ENCODE measurements around the gene TMC5.

TMC5 gene

DNA sequence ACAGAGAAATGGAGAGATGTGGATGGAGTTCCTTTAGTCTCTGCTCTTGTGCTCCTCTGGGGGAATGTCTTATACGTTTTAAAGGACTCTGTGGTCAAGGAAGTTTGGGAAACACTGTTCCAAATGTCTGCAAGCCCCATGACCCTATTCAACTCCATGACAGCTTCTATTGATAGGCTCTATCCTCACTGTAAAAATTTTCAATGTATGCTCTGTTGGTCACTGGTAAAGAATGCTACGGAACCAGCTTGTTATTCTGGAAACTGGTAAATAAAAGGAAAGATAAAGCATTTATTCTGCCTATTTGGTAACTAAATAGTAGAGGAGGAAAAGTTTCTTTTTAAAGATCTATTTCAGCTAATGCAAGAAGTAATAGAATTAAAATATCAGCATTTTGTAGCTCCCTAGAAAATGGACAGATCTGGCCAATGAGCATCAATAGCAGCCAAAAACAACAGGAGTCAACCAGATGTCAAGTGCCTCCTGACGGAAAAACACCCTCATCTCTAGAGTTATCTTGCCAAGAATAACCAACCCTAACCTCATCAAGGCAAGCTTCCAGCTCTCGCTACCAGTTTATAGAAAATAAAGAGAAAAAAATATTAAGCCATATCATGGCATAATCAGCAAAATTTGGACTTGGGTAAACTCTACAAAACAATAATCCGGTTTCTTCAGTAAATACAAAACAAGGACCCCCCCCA is 88.1 kb downstream of the TMC5 start:
- peaks cover 32% of the 10 kb centered on the region for H3K36me3 ChIP-seq (ENCODE audit: insufficient read depth, low read length)
- no peak overlapping the region for H3K27ac ChIP-seq (ENCODE audit: low read depth, low read length)
- H3K27me3 ChIP-seq (ENCODE audit: insufficient read depth, low read length), result no peaks in the 10 kb centered on the region
- no peaks in the 10 kb centered on the region for H3K79me2 ChIP-seq (ENCODE audit: control insufficient read depth, insufficient read depth, low read length, unreplicated experiment)
- peaks cover 6% of the 10 kb centered on the region for H3K4me1 ChIP-seq (ENCODE audit: control insufficient read depth, insufficient read depth, low read length, unreplicated experiment)
- no peak overlapping the region for H3K4me3 ChIP-seq (ENCODE audit: low read depth, low read length)
- no peak overlapping the region for H2AFZ ChIP-seq (ENCODE audit: low read length, unreplicated experiment)

GRCh38 chr16:19506965-19507364 is 89.3 kb downstream of the TMC5 start:
- Histone ChIP-seq H2AFZ (ENCODE audit: low read length, unreplicated experiment) (no peak overlapping the region), H3K4me1 (ENCODE audit: control insufficient read depth, insufficient read depth, low read length, unreplicated experiment) (peaks cover 6% of the 10 kb centered on the region), H3K79me2 (ENCODE audit: control insufficient read depth, insufficient read depth, low read length, unreplicated experiment) (no peaks in the 10 kb centered on the region), H3K27ac (ENCODE audit: low read depth, low read length) (no peak overlapping the region), H3K4me3 (ENCODE audit: low read depth, low read length) (no peak overlapping the region), H3K36me3 (ENCODE audit: insufficient read depth, low read length) (peaks cover 28% of the 10 kb centered on the region), H3K27me3 (ENCODE audit: insufficient read depth, low read length) (no peaks in the 10 kb centered on the region)

DNA sequence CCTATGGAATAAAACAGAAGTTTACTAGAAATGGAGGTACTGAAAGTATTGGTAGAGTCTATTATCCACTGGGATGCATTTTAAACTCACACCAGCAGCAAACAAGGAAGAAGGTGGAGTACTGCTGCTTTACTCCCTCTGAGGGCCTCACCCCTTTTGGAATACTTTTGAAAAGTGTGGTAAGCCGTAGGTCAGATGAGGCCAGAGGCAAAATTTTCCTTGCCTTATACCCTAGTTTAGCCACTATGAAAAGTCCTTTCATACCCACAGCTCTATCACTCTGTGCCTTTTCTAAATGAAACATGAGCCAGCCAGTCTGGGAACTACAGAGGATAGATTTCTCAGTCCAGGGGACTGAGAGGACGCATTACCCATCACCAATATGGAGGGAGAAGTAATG is 90.2 kb downstream of the TMC5 start:
- H3K36me3 ChIP-seq (ENCODE audit: insufficient read depth, low read length), result peaks cover 25% of the 10 kb centered on the region
- H3K27me3 ChIP-seq (ENCODE audit: insufficient read depth, low read length), result no peaks in the 10 kb centered on the region
- no peak overlapping the region for H3K27ac ChIP-seq (ENCODE audit: low read depth, low read length)
- H2AFZ ChIP-seq (ENCODE audit: low read length, unreplicated experiment), result no peak overlapping the region
- no peak overlapping the region for H3K4me3 ChIP-seq (ENCODE audit: low read depth, low read length)
- peaks cover 6% of the 10 kb centered on the region for H3K4me1 ChIP-seq (ENCODE audit: control insufficient read depth, insufficient read depth, low read length, unreplicated experiment)
- no peaks in the 10 kb centered on the region for H3K79me2 ChIP-seq (ENCODE audit: control insufficient read depth, insufficient read depth, low read length, unreplicated experiment)

GRCh38 chr16:19512297-19512696 is 94.6 kb downstream of the TMC5 start:
- Histone ChIP-seq H3K79me2 (ENCODE audit: control insufficient read depth, insufficient read depth, low read length, unreplicated experiment) (no peaks in the 10 kb centered on the region), H3K4me3 (ENCODE audit: low read depth, low read length) (no peak overlapping the region), H3K36me3 (ENCODE audit: insufficient read depth, low read length) (peaks cover 25% of the 10 kb centered on the region), H2AFZ (ENCODE audit: low read length, unreplicated experiment) (no peak overlapping the region), H3K27ac (ENCODE audit: low read depth, low read length) (no peak overlapping the region), H3K4me1 (ENCODE audit: control insufficient read depth, insufficient read depth, low read length, unreplicated experiment) (peaks cover 13% of the 10 kb centered on the region), H3K27me3 (ENCODE audit: insufficient read depth, low read length) (no peaks in the 10 kb centered on the region)

DNA sequence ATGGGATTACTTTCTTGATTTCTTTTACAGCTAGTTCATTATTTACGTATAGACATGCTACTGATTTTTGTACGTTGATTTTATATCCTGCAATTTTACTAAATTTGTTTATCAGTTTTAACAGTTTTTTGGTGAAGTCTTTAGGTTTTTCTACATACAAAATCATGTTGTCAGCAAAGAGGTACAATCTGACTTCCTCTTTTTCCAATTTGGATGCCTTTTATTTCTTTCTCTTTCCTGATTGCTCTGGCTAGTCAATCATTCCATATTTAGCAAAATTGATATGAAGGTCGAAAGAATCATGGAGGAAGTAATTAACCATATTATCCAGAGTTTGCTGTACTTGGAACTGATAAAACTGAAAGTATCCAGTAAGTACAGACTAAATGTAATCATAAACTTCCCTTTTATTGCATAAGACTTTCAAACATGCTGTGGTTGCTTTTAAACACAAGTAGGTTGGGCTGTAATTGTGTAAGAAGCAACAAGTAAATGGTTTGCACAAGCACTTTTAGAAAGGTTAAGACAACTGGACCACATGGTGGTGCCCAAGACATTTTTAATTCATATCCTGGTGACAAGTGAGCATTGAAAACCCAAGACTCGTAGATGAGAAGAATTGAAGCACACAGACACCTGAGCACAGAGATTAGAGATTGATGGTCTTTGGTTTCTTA is 95.8 kb downstream of the TMC5 start:
- Histone ChIP-seq H2AFZ (ENCODE audit: low read length, unreplicated experiment) (no peak overlapping the region), H3K4me1 (ENCODE audit: control insufficient read depth, insufficient read depth, low read length, unreplicated experiment) (peaks cover 20% of the 10 kb centered on the region), H3K36me3 (ENCODE audit: insufficient read depth, low read length) (peaks cover 25% of the 10 kb centered on the region), H3K27me3 (ENCODE audit: insufficient read depth, low read length) (no peaks in the 10 kb centered on the region), H3K4me3 (ENCODE audit: low read depth, low read length) (no peak overlapping the region), H3K79me2 (ENCODE audit: control insufficient read depth, insufficient read depth, low read length, unreplicated experiment) (peaks cover 2% of the 10 kb centered on the region), H3K27ac (ENCODE audit: low read depth, low read length) (no peak overlapping the region)

- Histone ChIP-seq H3K79me2 (ENCODE audit: control insufficient read depth, insufficient read depth, low read length, unreplicated experiment) (peaks cover 12% of the 10 kb centered on the region), H2AFZ (ENCODE audit: low read length, unreplicated experiment) (no peak overlapping the region), H3K27ac (ENCODE audit: low read depth, low read length) (no peak overlapping the region)
These were observed 98.1 kb downstream of the TMC5 start for GRCh38 chr16:19515757-19516156.

DNA sequence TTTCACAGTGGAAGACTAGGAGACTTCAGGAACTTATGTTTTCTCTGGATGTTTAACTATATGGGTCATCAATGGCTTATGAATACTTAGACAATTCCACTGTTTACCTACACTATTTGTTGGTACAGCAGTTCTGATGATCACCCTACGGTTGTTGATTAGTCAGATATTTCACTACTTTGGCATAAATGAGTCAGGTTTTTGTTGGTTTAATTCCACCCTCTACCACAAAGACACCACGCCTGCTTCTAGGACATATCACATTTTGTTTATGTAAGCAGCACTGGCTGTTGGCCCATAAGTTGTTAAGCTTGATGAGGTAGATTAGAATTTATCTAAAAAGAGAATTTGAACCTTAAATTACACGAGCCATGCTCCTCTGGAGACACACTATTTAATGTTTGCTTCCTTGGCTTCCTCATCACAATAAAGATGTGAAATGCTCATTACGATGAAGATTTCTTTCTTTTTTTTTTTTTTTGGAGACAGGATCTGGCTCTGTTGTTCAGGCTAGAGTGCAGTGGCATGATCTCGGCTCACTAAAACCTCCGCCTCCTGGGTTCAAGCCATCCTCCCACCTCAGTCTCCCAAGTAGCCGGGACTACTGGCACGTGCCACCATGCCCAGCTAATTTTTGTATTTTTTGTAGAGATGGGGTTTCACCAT is 99.9 kb downstream of the TMC5 start:
- peaks cover 15% of the 10 kb centered on the region for H3K79me2 ChIP-seq (ENCODE audit: control insufficient read depth, insufficient read depth, low read length, unreplicated experiment)

More at GRCh38 chr16:19515757-19516156, 98.1 kb downstream of the TMC5 start:
- H3K4me3 ChIP-seq (ENCODE audit: low read depth, low read length), result no peak overlapping the region
- H3K36me3 ChIP-seq (ENCODE audit: insufficient read depth, low read length), result peaks cover 19% of the 10 kb centered on the region
- no peaks in the 10 kb centered on the region for H3K27me3 ChIP-seq (ENCODE audit: insufficient read depth, low read length)
- H3K4me1 ChIP-seq (ENCODE audit: control insufficient read depth, insufficient read depth, low read length, unreplicated experiment), result peaks cover 29% of the 10 kb centered on the region

DNA sequence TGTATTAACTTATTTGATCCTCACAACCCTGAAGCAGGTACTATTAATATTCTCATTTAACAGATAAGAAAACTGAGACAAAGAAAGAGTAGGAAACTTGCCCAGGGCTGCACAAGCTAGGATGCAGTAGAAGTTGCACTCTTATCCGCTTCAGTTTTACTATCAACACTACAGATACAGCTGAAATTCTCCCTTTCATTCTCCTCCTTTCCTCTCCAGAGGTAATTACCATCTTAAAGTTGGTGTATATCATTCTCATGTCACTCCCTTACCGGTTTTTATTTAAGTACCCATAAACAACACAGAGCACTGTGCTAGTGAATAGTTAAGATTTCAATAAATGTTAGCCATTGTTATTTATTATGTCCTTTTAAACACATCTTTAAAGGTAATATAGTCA is 100.7 kb downstream of the TMC5 start:
- no peak overlapping the region for H3K27ac ChIP-seq (ENCODE audit: low read depth, low read length)
- H3K36me3 ChIP-seq (ENCODE audit: insufficient read depth, low read length), result peaks cover 17% of the 10 kb centered on the region
- H2AFZ ChIP-seq (ENCODE audit: low read length, unreplicated experiment), result no peak overlapping the region
- H3K4me1 ChIP-seq (ENCODE audit: control insufficient read depth, insufficient read depth, low read length, unreplicated experiment), result peaks cover 29% of the 10 kb centered on the region
- no peaks in the 10 kb centered on the region for H3K27me3 ChIP-seq (ENCODE audit: insufficient read depth, low read length)
- H3K4me3 ChIP-seq (ENCODE audit: low read depth, low read length), result no peak overlapping the region
- H3K79me2 ChIP-seq (ENCODE audit: control insufficient read depth, insufficient read depth, low read length, unreplicated experiment), result peaks cover 15% of the 10 kb centered on the region

More for the DNA sequence above, 99.9 kb downstream of the TMC5 start:
- Histone ChIP-seq H3K4me1 (ENCODE audit: control insufficient read depth, insufficient read depth, low read length, unreplicated experiment) (peaks cover 29% of the 10 kb centered on the region), H3K4me3 (ENCODE audit: low read depth, low read length) (no peak overlapping the region), H3K36me3 (ENCODE audit: insufficient read depth, low read length) (peaks cover 19% of the 10 kb centered on the region), H3K27me3 (ENCODE audit: insufficient read depth, low read length) (no peaks in the 10 kb centered on the region), H3K27ac (ENCODE audit: low read depth, low read length) (0 out of 2 replicates have a peak overlapping the region, but pooled peaks have one; percentile 1), H2AFZ (ENCODE audit: low read length, unreplicated experiment) (no peak overlapping the region)

GRCh38 chr16:19520861-19521331 is 103.2 kb downstream of the TMC5 start:
- Histone ChIP-seq H3K4me3 (ENCODE audit: low read depth, low read length) (peak overlapping the region; percentile 78), H3K27ac (ENCODE audit: low read depth, low read length) (peak overlapping the region; percentile 11; the same call in 1 of the 2 replicates), H3K36me3 (ENCODE audit: insufficient read depth, low read length) (peaks cover 7% of the 10 kb centered on the region), H2AFZ (ENCODE audit: low read length, unreplicated experiment) (peak overlapping the region; percentile 47), H3K27me3 (ENCODE audit: insufficient read depth, low read length) (no peaks in the 10 kb centered on the region), H3K4me1 (ENCODE audit: control insufficient read depth, insufficient read depth, low read length, unreplicated experiment) (peaks cover 33% of the 10 kb centered on the region), H3K79me2 (ENCODE audit: control insufficient read depth, insufficient read depth, low read length, unreplicated experiment) (peaks cover 35% of the 10 kb centered on the region)

DNA sequence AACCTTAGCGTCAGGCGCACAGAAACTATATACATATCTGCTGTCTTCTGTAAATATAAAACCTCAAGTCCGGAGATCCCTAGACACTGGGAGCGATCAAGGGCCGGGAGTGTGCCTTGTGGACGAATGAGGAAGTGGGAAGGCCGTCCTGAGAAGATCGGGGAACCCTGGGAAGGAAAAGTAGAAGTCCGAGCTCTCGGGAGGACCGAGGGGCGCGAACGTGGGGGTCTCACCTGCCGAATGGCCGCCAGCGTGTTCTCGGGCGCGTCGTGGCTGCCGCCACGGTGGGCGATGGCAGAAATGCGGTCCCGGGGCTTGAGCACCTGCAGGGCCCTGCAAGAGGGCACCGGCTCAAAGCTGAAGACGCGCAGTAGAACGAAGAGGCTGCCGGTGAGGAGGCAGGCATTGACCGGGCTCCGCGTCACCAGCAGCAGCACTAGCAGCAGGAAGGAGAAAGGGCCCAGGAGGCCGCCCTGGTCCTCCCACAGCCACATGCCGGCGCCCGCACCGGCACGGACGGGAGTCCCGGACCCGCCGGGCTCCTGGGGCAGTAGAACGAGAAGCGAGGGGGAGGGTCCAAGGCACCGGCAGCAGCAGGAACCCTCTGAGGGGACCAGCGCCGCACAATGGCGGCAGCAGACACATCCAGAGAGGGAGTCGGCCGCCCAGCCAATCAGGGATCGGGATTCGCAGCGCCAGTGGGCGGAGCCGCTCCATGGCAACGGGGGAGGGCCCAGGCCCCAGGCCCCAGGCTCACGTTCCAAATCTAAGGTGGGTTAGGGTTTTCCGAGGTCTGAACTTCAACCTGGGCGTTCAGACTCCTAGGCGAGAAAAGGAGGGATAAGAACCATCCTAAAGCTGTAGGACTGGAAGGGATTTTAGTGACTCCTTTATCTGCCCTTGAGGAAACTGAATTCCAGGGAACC is 104.1 kb downstream of the TMC5 start, which contains the start of gene GDE1:
Gene GDE1 (minus strand): TSS at position 628 of the 926 bp plus-strand sequence. CDS start 134 bp downstream, at position 494.
- H3K4me3 ChIP-seq (ENCODE audit: low read depth, low read length), result peak within 1 kb of the TSS; percentile 78
- H3K36me3 ChIP-seq (ENCODE audit: insufficient read depth, low read length), result no peaks in the 10 kb centered on the region
- H3K27me3 ChIP-seq (ENCODE audit: insufficient read depth, low read length), result no peaks in the 10 kb centered on the region
- peak within 1 kb of the TSS; percentile 71 for H2AFZ ChIP-seq (ENCODE audit: low read length, unreplicated experiment)
- peaks cover 35% of the 10 kb centered on the region for H3K4me1 ChIP-seq (ENCODE audit: control insufficient read depth, insufficient read depth, low read length, unreplicated experiment)
- H3K79me2 ChIP-seq (ENCODE audit: control insufficient read depth, insufficient read depth, low read length, unreplicated experiment), result peaks cover 39% of the 10 kb centered on the region
- H3K27ac ChIP-seq (ENCODE audit: low read depth, low read length), result peak within 1 kb of the TSS; percentile 11; the same call in 1 of the 2 replicates
